ENCODE data around the gene CEP104. TPM values are rescaled to one million over a fixed set of nuclear protein-coding genes. Genes with fewer than 3 reads are reported as not detected.

The CEP104 gene
- total and polyA plus RNA-seq, 2 experiments from 2014 or later: 20.5 to 32.2 TPM

GRCh38 chr1:3837685-3838084, 19.3 kb downstream of the CEP104 start:
- no peaks in the 10 kb centered on the region for H3F3A ChIP-seq (replicated peaks; ENCODE audit: low read depth)
- H3K27ac ChIP-seq (ENCODE audit: low read depth): no peak overlapping the region
- no peaks in the 10 kb centered on the region for H3K9me2 ChIP-seq (ENCODE audit: insufficient read depth)
- H3K4me3 ChIP-seq: no peak overlapping the region
- H3K4me2 ChIP-seq: no peak overlapping the region
- H4K20me1 ChIP-seq (replicated peaks; ENCODE audit: insufficient read depth): no peaks in the 10 kb centered on the region
- DNase-seq (ENCODE audit: low spot score): no peak
- no peak overlapping the region for H3K27ac Mint-ChIP-seq
- H3K79me2 ChIP-seq (replicated peaks; ENCODE audit: insufficient read depth): no peaks in the 10 kb centered on the region
- no peak for TF ChIP-seq EZH2 (IDR thresholded peaks at IDR 0.05; ENCODE audit: low read depth, unreplicated experiment)
- TF ChIP-seq ZNF331 (CRISPR knock-in tag; IDR thresholded peaks at IDR 0.05; ENCODE audit: low read depth): no peak
- no peak for TF ChIP-seq NANOG (IDR thresholded peaks at IDR 0.05; ENCODE audit: borderline replicate concordance)
- no peak for TF ChIP-seq REST (IDR thresholded peaks at IDR 0.05; ENCODE audit: unreplicated experiment)
- no peak for TF ChIP-seq CTCF (conservative IDR thresholded peaks at IDR 0.05; ENCODE audit: low read depth in 2 of 2)
- H3K27me3 Mint-ChIP-seq (ENCODE audit: insufficient read depth, low read depth, poor library complexity): no peaks in the 10 kb centered on the region
- no peaks in the 10 kb centered on the region; the same call in 1 of the 2 replicates for H3K36me3 ChIP-seq (ENCODE audit: insufficient read depth)
- no peaks in the 10 kb centered on the region for H3K4me1 ChIP-seq (ENCODE audit: insufficient read depth)
- ATAC-seq: no peak
- no peak overlapping the region for H2AFZ ChIP-seq
- H3K36me3 Mint-ChIP-seq (ENCODE audit: low read depth): peaks cover 49% of the 10 kb centered on the region
- H3K9me3 Mint-ChIP-seq: peaks cover 7% of the 10 kb centered on the region; the same call in 2 of the 3 replicates
- no peak overlapping the region for H3K4me3 Mint-ChIP-seq
- no peaks in the 10 kb centered on the region for H3K4me1 Mint-ChIP-seq
- H3K27me3 ChIP-seq (ENCODE audit: insufficient read depth): no peaks in the 10 kb centered on the region

GRCh38 chr1:3837200-3837599, 19.8 kb downstream of the CEP104 start:
- peak; percentile 79 for TF ChIP-seq ZNF331 (CRISPR knock-in tag; IDR thresholded peaks at IDR 0.05; ENCODE audit: low read depth)
- TF ChIP-seq ZNF114 (CRISPR knock-in tag; IDR thresholded peaks at IDR 0.05): no peak
- no peak overlapping the region for H2AFZ ChIP-seq

More at GRCh38 chr1:3837200-3837599, 19.8 kb downstream of the CEP104 start:
- no peak overlapping the region for H3K4me3 ChIP-seq
- Mint-ChIP-seq H3K4me3 (no peak overlapping the region), H3K9me3 (peaks cover 7% of the 10 kb centered on the region; the same call in 2 of the 3 replicates), H3K36me3 (ENCODE audit: low read depth) (peaks cover 52% of the 10 kb centered on the region), H3K27ac (no peak overlapping the region), H3K27me3 (ENCODE audit: insufficient read depth, low read depth, poor library complexity) (no peaks in the 10 kb centered on the region), H3K4me1 (no peaks in the 10 kb centered on the region)
- H3K27me3 ChIP-seq (ENCODE audit: insufficient read depth): no peaks in the 10 kb centered on the region
- no peaks in the 10 kb centered on the region for H3K9me2 ChIP-seq (ENCODE audit: insufficient read depth)
- H3K36me3 ChIP-seq (ENCODE audit: insufficient read depth): no peaks in the 10 kb centered on the region; the same call in 1 of the 2 replicates
- H3K79me2 ChIP-seq (replicated peaks; ENCODE audit: insufficient read depth): no peaks in the 10 kb centered on the region
- H3K4me2 ChIP-seq: no peak overlapping the region
- H3K4me1 ChIP-seq (ENCODE audit: insufficient read depth): no peaks in the 10 kb centered on the region
- DNase-seq (ENCODE audit: low spot score) (no peak), ATAC-seq (no peak)
- H3F3A ChIP-seq (replicated peaks; ENCODE audit: low read depth): no peaks in the 10 kb centered on the region
- H4K20me1 ChIP-seq (replicated peaks; ENCODE audit: insufficient read depth): no peaks in the 10 kb centered on the region
- no peak overlapping the region for H3K27ac ChIP-seq (ENCODE audit: low read depth)

Measured in GM23338 (cell line).